NB4 (cell line): ENCODE measurements around the gene KRABD2.

ENCODE experiments used
- DNase-seq: peaks from one replicate; pipeline ENCODE4 v3.0.0; 2010; ENCODE audit warnings: low read depth
- H3K4me3 ChIP-seq: one replicate; pipeline ENCODE4 v1.5.1; 2011; ENCODE audit warnings: mild to moderate bottlenecking, low read depth, low read length, moderate library complexity
- CTCF ChIP-seq: IDR thresholded peaks from one replicate; pipeline ENCODE4 v1.5.1; 2012; ENCODE audit warnings: low read depth, low read length
- MAX ChIP-seq: IDR thresholded peaks from 2 replicates; pipeline ENCODE4 v1.6.1; 2011; ENCODE audit warnings: low read depth, low read length
- MYC ChIP-seq: IDR thresholded peaks from 2 replicates; pipeline ENCODE4 v1.6.1; 2011; ENCODE audit warnings: low read depth, low read length
- POLR2A ChIP-seq: IDR thresholded peaks from 2 replicates; pipeline ENCODE4 v1.6.1; 2011; ENCODE audit warnings: mild to moderate bottlenecking; ENCODE audit not compliant: insufficient read length; ENCODE audit errors: extremely low read depth

KRABD2 gene

DNA sequence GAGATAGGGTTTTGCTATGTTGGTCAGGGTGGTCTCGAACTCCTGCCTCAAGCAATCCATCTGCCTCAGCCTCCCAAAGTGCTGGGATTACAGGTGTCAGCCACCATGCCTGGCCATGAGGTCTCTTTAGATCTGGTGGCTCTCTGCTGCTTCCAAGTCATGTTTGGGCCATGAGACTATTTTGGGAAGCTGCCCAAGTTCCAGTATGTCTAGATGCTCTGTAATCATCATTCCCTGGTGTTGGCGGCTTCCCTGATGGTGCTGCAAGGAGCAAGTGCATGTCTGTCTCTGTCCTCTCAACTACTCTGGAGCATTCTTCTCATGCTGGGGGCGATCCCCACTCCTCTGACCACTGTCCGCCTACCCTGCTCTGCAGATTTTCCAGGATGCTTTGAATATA is 43.2 kb downstream of the KRABD2 start:
- H3K4me3 ChIP-seq: no peak overlapping the region
- TF ChIP-seq POLR2A: no peak
- TF ChIP-seq MAX: no peak
- no peak for TF ChIP-seq CTCF
- no peak for TF ChIP-seq MYC
- no peak for DNase-seq

DNA sequence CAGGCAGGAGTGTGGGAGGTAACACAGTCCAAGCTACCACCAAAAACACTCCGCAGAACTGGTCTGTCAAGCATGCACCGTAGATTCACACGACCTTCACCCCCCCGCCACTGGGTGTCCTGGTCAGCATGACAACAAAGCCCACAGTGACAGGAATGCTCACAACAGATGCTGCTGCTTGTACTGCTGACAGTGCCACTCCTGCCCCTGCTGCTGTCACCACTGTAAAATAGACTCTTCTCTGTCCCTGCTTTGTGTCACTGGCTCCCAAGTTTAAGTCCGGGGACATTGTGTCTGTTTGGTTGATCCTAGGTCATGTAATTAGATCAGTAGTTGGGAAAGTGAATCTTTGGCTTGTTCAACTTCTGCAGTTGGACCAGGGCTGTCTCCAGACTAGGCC is 43.8 kb downstream of the KRABD2 start:
- TF ChIP-seq POLR2A (no peak), MYC (no peak), MAX (no peak), CTCF (no peak)
- no peak for DNase-seq
- H3K4me3 ChIP-seq: no peak overlapping the region

DNA sequence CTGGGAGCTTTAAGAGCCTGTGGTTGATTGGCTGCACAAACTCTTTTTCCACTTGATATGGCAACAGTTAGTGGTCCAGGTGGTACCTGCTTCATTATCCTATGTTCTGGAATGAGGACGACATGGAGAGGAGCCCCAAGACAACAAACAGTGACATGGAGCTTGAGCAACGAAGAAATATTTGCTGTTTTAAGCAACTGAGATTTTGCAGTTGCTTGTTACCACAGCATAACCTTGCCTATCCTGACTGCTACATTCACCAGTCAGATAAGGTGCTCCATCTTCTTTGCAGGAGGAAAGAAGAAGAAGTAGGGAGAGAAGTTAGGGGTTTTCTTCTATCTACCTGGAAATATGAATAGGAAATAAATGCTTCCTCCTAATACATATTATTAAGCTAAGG is 44.4 kb downstream of the KRABD2 start:
- DNase-seq: no peak
- no peak overlapping the region for H3K4me3 ChIP-seq
- TF ChIP-seq CTCF: no peak
- no peak for TF ChIP-seq MYC
- TF ChIP-seq MAX: no peak
- no peak for TF ChIP-seq POLR2A

DNA sequence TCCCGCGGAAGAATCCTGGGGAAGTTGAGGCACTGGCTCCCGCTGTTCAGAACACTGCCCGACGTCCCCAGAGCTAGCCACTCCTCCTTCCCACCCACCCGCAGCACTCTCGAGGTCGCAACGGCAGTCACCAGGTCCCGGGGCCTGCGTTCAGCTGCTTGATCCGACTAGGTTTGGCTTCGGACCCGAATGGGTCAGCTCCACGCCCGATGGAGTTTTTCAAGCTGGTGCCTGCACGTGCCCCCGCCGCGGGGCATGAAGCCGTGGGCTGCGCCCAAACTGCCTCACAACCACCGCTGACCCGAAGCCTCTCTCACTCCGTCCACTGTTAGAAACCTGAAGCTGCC is 49.2 kb downstream of the KRABD2 start:
- H3K4me3 ChIP-seq: peak overlapping the region; percentile 61
- TF ChIP-seq POLR2A (no peak), MAX (no peak), CTCF (no peak), MYC (no peak)
- no peak for DNase-seq
